Brain microvascular endothelial cell (primary cell): ENCODE data around the gene CES3.

Experiments
- DNase-seq: peaks from one replicate; pipeline ENCODE4 v3.0.0-alpha.2; 2020
- H3K27ac ChIP-seq: fragments of 250-450 bp; sonication (Bioruptor Pico); 2 replicates; pipeline ENCODE4 v1.5.1; 2020; ENCODE audit warnings: mild to moderate bottlenecking, moderate library complexity
- H3K27me3 ChIP-seq: fragments of 250-450 bp; sonication (Bioruptor Pico); replicated peaks from 2 replicates; pipeline ENCODE4 v1.5.1; 2020; ENCODE audit warnings: mild to moderate bottlenecking
- H3K36me3 ChIP-seq: fragments of 250-450 bp; sonication (Bioruptor Pico); replicated peaks from 2 replicates; pipeline ENCODE4 v1.5.1; 2020; ENCODE audit warnings: mild to moderate bottlenecking
- H3K4me3 ChIP-seq: 2 replicates; pipeline ENCODE4 v1.5.1; 2011; ENCODE audit warnings: low read depth, mild to moderate bottlenecking, control low read depth, low read length, moderate library complexity
- in situ Hi-C: cut with HindIII; loops from 2 replicates; pipeline ENCODE4 v1.10.0; 2017; ENCODE audit warnings: low sequenced_read_pairs, low pct_ligation_motif_present
- TF ChIP-seq, protein P1 (sequence below): IDR thresholded peaks from 2 replicates; pipeline ENCODE4 v1.5.1; 2011; ENCODE audit warnings: low read depth, mild to moderate bottlenecking, moderate library complexity, low read length, control low read depth, inconsistent platforms; ENCODE audit errors: missing control alignments

CES3 gene

DNA sequence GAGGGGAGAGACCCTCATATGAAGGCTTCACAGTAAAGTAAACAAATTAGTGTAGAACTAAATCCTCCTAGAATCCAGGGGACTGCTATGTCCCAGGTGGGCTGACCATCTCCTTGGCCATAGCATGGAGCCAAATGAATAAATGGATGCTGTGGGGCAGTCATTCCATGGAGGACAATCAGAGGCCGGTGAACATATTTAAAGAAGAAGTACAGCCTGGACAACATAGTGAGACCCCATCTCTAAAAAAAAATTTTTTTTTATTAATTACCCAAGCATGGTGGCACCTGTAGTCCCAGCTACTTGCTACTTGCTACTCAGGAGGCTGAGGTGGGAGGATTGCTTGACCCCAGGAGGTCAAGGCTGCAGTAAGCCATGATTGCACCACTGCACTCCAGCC is 62.6 kb downstream of the CES3 start:
- Histone ChIP-seq H3K36me3 (no peaks in the 10 kb centered on the region), H3K4me3 (no peak overlapping the region)

More for the DNA sequence above, 62.6 kb downstream of the CES3 start:
- TF ChIP-seq, protein P1, sequence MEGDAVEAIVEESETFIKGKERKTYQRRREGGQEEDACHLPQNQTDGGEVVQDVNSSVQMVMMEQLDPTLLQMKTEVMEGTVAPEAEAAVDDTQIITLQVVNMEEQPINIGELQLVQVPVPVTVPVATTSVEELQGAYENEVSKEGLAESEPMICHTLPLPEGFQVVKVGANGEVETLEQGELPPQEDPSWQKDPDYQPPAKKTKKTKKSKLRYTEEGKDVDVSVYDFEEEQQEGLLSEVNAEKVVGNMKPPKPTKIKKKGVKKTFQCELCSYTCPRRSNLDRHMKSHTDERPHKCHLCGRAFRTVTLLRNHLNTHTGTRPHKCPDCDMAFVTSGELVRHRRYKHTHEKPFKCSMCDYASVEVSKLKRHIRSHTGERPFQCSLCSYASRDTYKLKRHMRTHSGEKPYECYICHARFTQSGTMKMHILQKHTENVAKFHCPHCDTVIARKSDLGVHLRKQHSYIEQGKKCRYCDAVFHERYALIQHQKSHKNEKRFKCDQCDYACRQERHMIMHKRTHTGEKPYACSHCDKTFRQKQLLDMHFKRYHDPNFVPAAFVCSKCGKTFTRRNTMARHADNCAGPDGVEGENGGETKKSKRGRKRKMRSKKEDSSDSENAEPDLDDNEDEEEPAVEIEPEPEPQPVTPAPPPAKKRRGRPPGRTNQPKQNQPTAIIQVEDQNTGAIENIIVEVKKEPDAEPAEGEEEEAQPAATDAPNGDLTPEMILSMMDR: no peak
- no peak for DNase-seq
- in situ Hi-C loops: no loop called here
- H3K27ac ChIP-seq: no peak overlapping the region
- no peaks in the 10 kb centered on the region for H3K27me3 ChIP-seq
